ENCODE data around the gene TRAPPC3L.

Gene TRAPPC3L

GRCh38 chr6:116545651-116546050 lies at the start of gene TRAPPC3L:
Gene TRAPPC3L, minus strand, starts transcription at chr6:116545684. Its CDS starts 170 bp downstream, at chr6:116545514.
- no peak for DNase-seq (ENCODE audit: extremely low spot score)
- no peak for TF ChIP-seq L3MBTL2 (conservative IDR thresholded peaks at IDR 0.05)
- no peak for TF ChIP-seq ARNT (IDR thresholded peaks at IDR 0.05)
- TF ChIP-seq TARDBP (IDR thresholded peaks at IDR 0.05), result no peak
- TF ChIP-seq BHLHE40 (IDR thresholded peaks at IDR 0.05; ENCODE audit: borderline replicate concordance), result no peak
- no peak for TF ChIP-seq NFRKB (IDR thresholded peaks at IDR 0.05)
- no peak for TF ChIP-seq SUZ12 (IDR thresholded peaks at IDR 0.05)
- no peak for TF ChIP-seq PKNOX1 (IDR thresholded peaks at IDR 0.05)
- no peak for TF ChIP-seq LEF1 (IDR thresholded peaks at IDR 0.05; ENCODE audit: borderline replicate concordance)
- TF ChIP-seq CTBP1 (IDR thresholded peaks at IDR 0.05; ENCODE audit: borderline replicate concordance), result no peak
- no peak for TF ChIP-seq ZNF384 (IDR thresholded peaks at IDR 0.05)
- TF ChIP-seq FOXM1 (IDR thresholded peaks at IDR 0.05; ENCODE audit: borderline replicate concordance), result no peak
- TF ChIP-seq SP1 (IDR thresholded peaks at IDR 0.05), result no peak
- no peak for TF ChIP-seq HDGF (IDR thresholded peaks at IDR 0.05; ENCODE audit: borderline replicate concordance)
- ChIA-PET CTCF (no interaction called here), POLR2A (interaction anchor here (1.0 kb wide), 1 partner anchor 25 kb away, joined by 3 read pairs; no protein-coding TSS in a partner anchor)

GRCh38 chr6:116595247-116595646 lies 49.8 kb upstream of the TRAPPC3L start:
- ChIA-PET POLR2A (no interaction called here), CTCF (no interaction called here)
- no peak for DNase-seq (ENCODE audit: extremely low spot score)
- TF ChIP-seq ZNF384 (IDR thresholded peaks at IDR 0.05) (no peak), NFRKB (IDR thresholded peaks at IDR 0.05) (no peak), FOXM1 (IDR thresholded peaks at IDR 0.05; ENCODE audit: borderline replicate concordance) (no peak), TARDBP (IDR thresholded peaks at IDR 0.05) (no peak), LEF1 (IDR thresholded peaks at IDR 0.05; ENCODE audit: borderline replicate concordance) (no peak), ELF4 (IDR thresholded peaks at IDR 0.05) (no peak), CTBP1 (IDR thresholded peaks at IDR 0.05; ENCODE audit: borderline replicate concordance) (no peak), HDGF (IDR thresholded peaks at IDR 0.05; ENCODE audit: borderline replicate concordance) (no peak), FOXA1 (IDR thresholded peaks at IDR 0.05) (no peak), SP1 (IDR thresholded peaks at IDR 0.05) (no peak), FOXK2 (IDR thresholded peaks at IDR 0.05) (no peak), ARNT (IDR thresholded peaks at IDR 0.05) (no peak), PKNOX1 (IDR thresholded peaks at IDR 0.05) (no peak), BHLHE40 (IDR thresholded peaks at IDR 0.05; ENCODE audit: borderline replicate concordance) (no peak), L3MBTL2 (conservative IDR thresholded peaks at IDR 0.05) (no peak), SUZ12 (IDR thresholded peaks at IDR 0.05) (no peak)

- DNase-seq (ENCODE audit: extremely low spot score), result no peak
- ChIA-PET CTCF (no interaction called here), POLR2A (no interaction called here)
- TF ChIP-seq ZNF384 (IDR thresholded peaks at IDR 0.05), result no peak
- TF ChIP-seq FOXK2 (IDR thresholded peaks at IDR 0.05), result no peak
- TF ChIP-seq FOXA1 (IDR thresholded peaks at IDR 0.05), result no peak
- no peak for TF ChIP-seq BHLHE40 (IDR thresholded peaks at IDR 0.05; ENCODE audit: borderline replicate concordance)
- no peak for TF ChIP-seq ARNT (IDR thresholded peaks at IDR 0.05)
- no peak for TF ChIP-seq FOXM1 (IDR thresholded peaks at IDR 0.05; ENCODE audit: borderline replicate concordance)
- TF ChIP-seq SP1 (IDR thresholded peaks at IDR 0.05), result no peak
- TF ChIP-seq NFRKB (IDR thresholded peaks at IDR 0.05), result no peak
- TF ChIP-seq PKNOX1 (IDR thresholded peaks at IDR 0.05), result no peak
- TF ChIP-seq L3MBTL2 (conservative IDR thresholded peaks at IDR 0.05), result no peak
- TF ChIP-seq HDGF (IDR thresholded peaks at IDR 0.05; ENCODE audit: borderline replicate concordance), result no peak
- no peak for TF ChIP-seq ELF4 (IDR thresholded peaks at IDR 0.05)
- no peak for TF ChIP-seq TARDBP (IDR thresholded peaks at IDR 0.05)
- TF ChIP-seq CTBP1 (IDR thresholded peaks at IDR 0.05; ENCODE audit: borderline replicate concordance), result no peak
- no peak for TF ChIP-seq SUZ12 (IDR thresholded peaks at IDR 0.05)
- no peak for TF ChIP-seq LEF1 (IDR thresholded peaks at IDR 0.05; ENCODE audit: borderline replicate concordance)
Measured at GRCh38 chr6:116586738-116587137, 41.3 kb upstream of the TRAPPC3L start.

- DNase-seq (ENCODE audit: extremely low spot score), result no peak
- POLR2A ChIA-PET, result no interaction called here
- TF ChIP-seq FOXK2 (IDR thresholded peaks at IDR 0.05), result no peak
- no peak for TF ChIP-seq BHLHE40 (IDR thresholded peaks at IDR 0.05; ENCODE audit: borderline replicate concordance)
- no peak for TF ChIP-seq CTBP1 (IDR thresholded peaks at IDR 0.05; ENCODE audit: borderline replicate concordance)
- TF ChIP-seq SP1 (IDR thresholded peaks at IDR 0.05), result no peak
- no peak for TF ChIP-seq FOXA1 (IDR thresholded peaks at IDR 0.05)
- no peak for TF ChIP-seq NFRKB (IDR thresholded peaks at IDR 0.05)
- TF ChIP-seq FOXM1 (IDR thresholded peaks at IDR 0.05; ENCODE audit: borderline replicate concordance), result no peak
- TF ChIP-seq ZNF384 (IDR thresholded peaks at IDR 0.05), result no peak
- CTCF ChIA-PET, result no interaction called here
Measured at GRCh38 chr6:116586276-116586675, 40.8 kb upstream of the TRAPPC3L start.

- no peak for TF ChIP-seq FOXA1 (IDR thresholded peaks at IDR 0.05)
- TF ChIP-seq FOXM1 (IDR thresholded peaks at IDR 0.05; ENCODE audit: borderline replicate concordance), result no peak
- TF ChIP-seq CTBP1 (IDR thresholded peaks at IDR 0.05; ENCODE audit: borderline replicate concordance), result no peak
- no peak for TF ChIP-seq SUZ12 (IDR thresholded peaks at IDR 0.05)
- TF ChIP-seq TARDBP (IDR thresholded peaks at IDR 0.05), result no peak
- no peak for TF ChIP-seq ARNT (IDR thresholded peaks at IDR 0.05)
- TF ChIP-seq ZNF384 (IDR thresholded peaks at IDR 0.05), result no peak
- TF ChIP-seq NFRKB (IDR thresholded peaks at IDR 0.05), result no peak
- TF ChIP-seq PKNOX1 (IDR thresholded peaks at IDR 0.05), result no peak
- TF ChIP-seq L3MBTL2 (conservative IDR thresholded peaks at IDR 0.05), result no peak
- TF ChIP-seq LEF1 (IDR thresholded peaks at IDR 0.05; ENCODE audit: borderline replicate concordance), result no peak
- no peak for TF ChIP-seq SP1 (IDR thresholded peaks at IDR 0.05)
- no peak for TF ChIP-seq BHLHE40 (IDR thresholded peaks at IDR 0.05; ENCODE audit: borderline replicate concordance)
- no peak for TF ChIP-seq FOXK2 (IDR thresholded peaks at IDR 0.05)
- DNase-seq (ENCODE audit: extremely low spot score), result no peak
- ChIA-PET POLR2A (interaction anchor here (1.0 to 1.9 kb wide), 3 partner anchors 9 to 36 kb away, joined by 3 to 5 read pairs (median 3); partner anchors contain the start of genes RSPH4A and RWDD1), CTCF (no interaction called here)
Measured at GRCh38 chr6:116580198-116580597, 34.7 kb upstream of the TRAPPC3L start.

Measured in HEK293T (cell line).